Activated CD4-positive, alpha-beta T cell treated with anti-CD3 and anti-CD28 coated beads, Interleukin-2, amount 10 ng/mL, durations not matched to agents 24 days and 14 days (primary cell): ENCODE data around the gene ZNF366. TPM values are rescaled to one million over a fixed set of nuclear protein-coding genes. Genes with fewer than 3 reads are reported as not detected.
A peak's percentile ranks its signal among the peaks of the same experiment; 100 is the strongest.

Source experiments
- DNase-seq: peaks from one replicate; pipeline ENCODE4 v3.0.0; 2022
- H3K27ac Mint-ChIP-seq: one replicate; pipeline ENCODE4 v1.8.0; 2022; ENCODE audit warnings: mild to moderate bottlenecking, mixed read lengths
- H3K27me3 Mint-ChIP-seq: one replicate; pipeline ENCODE4 v1.8.0; 2022; ENCODE audit warnings: mixed read lengths
- H3K36me3 Mint-ChIP-seq: one replicate; pipeline ENCODE4 v1.8.0; 2022; ENCODE audit warnings: low read depth, mild to moderate bottlenecking, mixed read lengths
- H3K4me1 Mint-ChIP-seq: one replicate; pipeline ENCODE4 v1.8.0; 2021; ENCODE audit warnings: mixed read lengths
- H3K4me3 Mint-ChIP-seq: one replicate; pipeline ENCODE4 v1.8.0; 2022; ENCODE audit warnings: mild to moderate bottlenecking, moderate library complexity, mixed read lengths
- H3K9me3 Mint-ChIP-seq: one replicate; pipeline ENCODE4 v1.8.0; 2021; ENCODE audit warnings: mixed read lengths
- intact Hi-C: fragments of 100-400 bp; cut with micrococcal nuclease; formaldehyde crosslinking; loops from one replicate; pipeline ENCODE4 v1.15.1; 2023
- total RNA-seq: library from RNA; stranded (reverse); gene quantifications from 2 replicates; pipeline ENCODE4 v1.2.3, GENCODE V29; 2022

Gene ZNF366
- total RNA-seq, 1 donor from 2014 or later = not detected

GRCh38 chr5:72510610-72511181, 3.5 kb upstream of the ZNF366 start:
- Mint-ChIP-seq H3K27ac (no peak overlapping the region), H3K4me1 (no peaks in the 10 kb centered on the region), H3K9me3 (no peaks in the 10 kb centered on the region), H3K4me3 (no peak overlapping the region), H3K36me3 (no peaks in the 10 kb centered on the region), H3K27me3 (peaks cover 19% of the 10 kb centered on the region)
- intact Hi-C loops = no loop called here
- no peak for DNase-seq

GRCh38 chr5:72509401-72509800, 2.2 kb upstream of the ZNF366 start:
- intact Hi-C loops = no loop called here
- H3K4me1 Mint-ChIP-seq = peaks cover 3% of the 10 kb centered on the region
- H3K4me3 Mint-ChIP-seq = no peak overlapping the region
- H3K27ac Mint-ChIP-seq = no peak overlapping the region
- peaks cover 19% of the 10 kb centered on the region for H3K27me3 Mint-ChIP-seq
- no peak for DNase-seq
- H3K9me3 Mint-ChIP-seq = no peaks in the 10 kb centered on the region
- no peaks in the 10 kb centered on the region for H3K36me3 Mint-ChIP-seq

- H3K4me3 Mint-ChIP-seq = no peak overlapping the region
- no peaks in the 10 kb centered on the region for H3K36me3 Mint-ChIP-seq
- H3K4me1 Mint-ChIP-seq = peaks cover 3% of the 10 kb centered on the region
- no peak for DNase-seq
- H3K27ac Mint-ChIP-seq = no peak overlapping the region
- peaks cover 19% of the 10 kb centered on the region for H3K27me3 Mint-ChIP-seq
- no peaks in the 10 kb centered on the region for H3K9me3 Mint-ChIP-seq
- intact Hi-C loops = no loop called here
Observed at GRCh38 chr5:72508241-72509170, 1.3 kb upstream of the ZNF366 start.

GRCh38 chr5:72507907-72508238, 663 bp upstream of the ZNF366 start:
- no peaks in the 10 kb centered on the region for H3K9me3 Mint-ChIP-seq
- H3K4me3 Mint-ChIP-seq = no peak overlapping the region
- no peaks in the 10 kb centered on the region for H3K36me3 Mint-ChIP-seq
- intact Hi-C loops = no loop called here
- H3K27me3 Mint-ChIP-seq = peaks cover 19% of the 10 kb centered on the region
- no peak for DNase-seq
- no peak overlapping the region for H3K27ac Mint-ChIP-seq
- peaks cover 3% of the 10 kb centered on the region for H3K4me1 Mint-ChIP-seq

- Mint-ChIP-seq H3K36me3 (no peaks in the 10 kb centered on the region), H3K27ac (no peak overlapping the region)
Observed at GRCh38 chr5:72506158-72506549, 1.1 kb downstream of the ZNF366 start.

GRCh38 chr5:72505539-72506157, 1.6 kb downstream of the ZNF366 start:
- H3K27ac Mint-ChIP-seq = no peak overlapping the region
- H3K4me3 Mint-ChIP-seq = peak overlapping the region; percentile 5
- H3K9me3 Mint-ChIP-seq = no peaks in the 10 kb centered on the region
- H3K4me1 Mint-ChIP-seq = peaks cover 3% of the 10 kb centered on the region
- intact Hi-C loops = no loop called here
- peaks cover 14% of the 10 kb centered on the region for H3K27me3 Mint-ChIP-seq
- H3K36me3 Mint-ChIP-seq = no peaks in the 10 kb centered on the region
- no peak for DNase-seq

More at GRCh38 chr5:72506158-72506549, 1.1 kb downstream of the ZNF366 start:
- Mint-ChIP-seq H3K9me3 (no peaks in the 10 kb centered on the region), H3K4me1 (peaks cover 3% of the 10 kb centered on the region), H3K4me3 (no peak overlapping the region), H3K27me3 (peaks cover 14% of the 10 kb centered on the region)
- intact Hi-C loops = no loop called here
- no peak for DNase-seq

- no peak overlapping the region for H3K4me3 Mint-ChIP-seq
- peaks cover 14% of the 10 kb centered on the region for H3K27me3 Mint-ChIP-seq
- intact Hi-C loops = no loop called here
- peaks cover 3% of the 10 kb centered on the region for H3K4me1 Mint-ChIP-seq
- H3K36me3 Mint-ChIP-seq = no peaks in the 10 kb centered on the region
- H3K9me3 Mint-ChIP-seq = no peaks in the 10 kb centered on the region
- H3K27ac Mint-ChIP-seq = no peak overlapping the region
- DNase-seq = no peak
Observed at GRCh38 chr5:72505016-72505415, 2.2 kb downstream of the ZNF366 start.

GRCh38 chr5:72503888-72504491, 3.2 kb downstream of the ZNF366 start:
- DNase-seq = no peak
- Mint-ChIP-seq H3K4me1 (peaks cover 3% of the 10 kb centered on the region), H3K4me3 (no peak overlapping the region), H3K27me3 (peaks cover 14% of the 10 kb centered on the region), H3K36me3 (no peaks in the 10 kb centered on the region), H3K27ac (no peak overlapping the region), H3K9me3 (no peaks in the 10 kb centered on the region)
- intact Hi-C loops = no loop called here

- Mint-ChIP-seq H3K27ac (no peak overlapping the region), H3K4me1 (peaks cover 3% of the 10 kb centered on the region), H3K27me3 (peaks cover 6% of the 10 kb centered on the region), H3K36me3 (no peaks in the 10 kb centered on the region), H3K9me3 (no peaks in the 10 kb centered on the region), H3K4me3 (no peak overlapping the region)
- DNase-seq = no peak
- intact Hi-C loops = no loop called here
Observed at GRCh38 chr5:72501488-72501887, 5.7 kb downstream of the ZNF366 start.

- no peak overlapping the region for H3K4me3 Mint-ChIP-seq
- H3K4me1 Mint-ChIP-seq = no peaks in the 10 kb centered on the region
- DNase-seq = no peak
Observed at GRCh38 chr5:72499730-72500129, 7.5 kb downstream of the ZNF366 start.

GRCh38 chr5:72499090-72499489, 8.1 kb downstream of the ZNF366 start:
- no peaks in the 10 kb centered on the region for H3K9me3 Mint-ChIP-seq
- no peak overlapping the region for H3K4me3 Mint-ChIP-seq
- intact Hi-C loops = no loop called here
- no peaks in the 10 kb centered on the region for H3K36me3 Mint-ChIP-seq
- DNase-seq = no peak
- no peak overlapping the region for H3K27ac Mint-ChIP-seq
- peaks cover 5% of the 10 kb centered on the region for H3K27me3 Mint-ChIP-seq
- H3K4me1 Mint-ChIP-seq = no peaks in the 10 kb centered on the region

More at GRCh38 chr5:72499730-72500129, 7.5 kb downstream of the ZNF366 start:
- H3K9me3 Mint-ChIP-seq = no peaks in the 10 kb centered on the region
- intact Hi-C loops = no loop called here
- no peak overlapping the region for H3K27ac Mint-ChIP-seq
- peaks cover 3% of the 10 kb centered on the region for H3K27me3 Mint-ChIP-seq
- H3K36me3 Mint-ChIP-seq = no peaks in the 10 kb centered on the region

GRCh38 chr5:72498284-72498683, 8.9 kb downstream of the ZNF366 start:
- H3K9me3 Mint-ChIP-seq = no peaks in the 10 kb centered on the region
- no peaks in the 10 kb centered on the region for H3K4me1 Mint-ChIP-seq
- no peak overlapping the region for H3K27ac Mint-ChIP-seq
- H3K27me3 Mint-ChIP-seq = peaks cover 5% of the 10 kb centered on the region
- DNase-seq = no peak
- H3K4me3 Mint-ChIP-seq = no peak overlapping the region
- no peaks in the 10 kb centered on the region for H3K36me3 Mint-ChIP-seq
- intact Hi-C loops = no loop called here

GRCh38 chr5:72497823-72498222, 9.4 kb downstream of the ZNF366 start:
- Mint-ChIP-seq H3K4me1 (no peaks in the 10 kb centered on the region), H3K9me3 (no peaks in the 10 kb centered on the region), H3K27ac (no peak overlapping the region), H3K27me3 (peaks cover 7% of the 10 kb centered on the region), H3K4me3 (no peak overlapping the region), H3K36me3 (no peaks in the 10 kb centered on the region)
- intact Hi-C loops = no loop called here
- DNase-seq = no peak

- intact Hi-C loops = no loop called here
- Mint-ChIP-seq H3K4me3 (no peak overlapping the region), H3K27ac (no peak overlapping the region), H3K9me3 (no peaks in the 10 kb centered on the region), H3K36me3 (no peaks in the 10 kb centered on the region), H3K27me3 (peaks cover 17% of the 10 kb centered on the region), H3K4me1 (no peaks in the 10 kb centered on the region)
- no peak for DNase-seq
Observed at GRCh38 chr5:72495410-72495809, 11.8 kb downstream of the ZNF366 start.
